Thyroid gland (tissue), 4 donors: ENCODE results near the gene PNKP. TPM values are rescaled to one million over a fixed set of nuclear protein-coding genes. Genes with fewer than 3 reads are reported as not detected.

Source experiments
- DNase-seq, 2 donors: peaks; one replicate each; pipeline ENCODE4 v3.0.0-alpha.2; 2019
- H3K27ac ChIP-seq, 3 donors: fragments of 200-600 bp; sonication (generic); 1 replicate in 2 of 3; 2 replicates in 1 of 3; pipeline ENCODE4 v1.5.1; 2016 to 2019; ENCODE audit warnings: mild to moderate bottlenecking in 1 of 3, moderate library complexity in 1 of 3
- H3K27me3 ChIP-seq: fragments of 200-600 bp; sonication (generic); one replicate; pipeline ENCODE4 v1.5.1; 2019
- H3K36me3 ChIP-seq, 2 donors: fragments of 200-600 bp; sonication (generic); one replicate each; pipeline ENCODE4 v1.5.1; 2016 to 2019
- H3K4me1 ChIP-seq, 2 donors: fragments of 200-600 bp; sonication (generic); one replicate each; pipeline ENCODE4 v1.5.1; 2017 to 2019
- H3K4me3 ChIP-seq, 3 donors: fragments of 200-600 bp; sonication (generic); replicated peaks in 1 of 3; 1 replicate in 2 of 3; 2 replicates in 1 of 3; pipeline ENCODE4 v1.5.1; 2016; ENCODE audit warnings: mild to moderate bottlenecking in 1 of 3
- H3K9me3 ChIP-seq: fragments of 200-600 bp; sonication (generic); one replicate; pipeline ENCODE4 v1.5.1; 2017
- POLR2A ChIP-seq, 2 donors: fragments of 450-650 bp; IDR thresholded peaks; one replicate each; pipeline ENCODE4 v1.6.1; 2017; ENCODE audit warnings: antibody characterized with exemption in 2 of 2, mild to moderate bottlenecking in 2 of 2, moderate library complexity in 1 of 2
- WGBS, 2 donors: methylation state at CpG; one replicate each; pipeline ENCODE4 v1.1.5; 2017; 5-methylcytosine and 5-hydroxymethylcytosine counted together
- intact Hi-C: fragments of 100-400 bp; cut with DNase I; formaldehyde crosslinking; loops from one replicate; pipeline ENCODE4 v1.15.1; 2023
- total RNA-seq, 4 donors: library from RNA; depleted of rRNA; stranded (reverse); fragments of >200 nt; gene quantifications; one replicate each; pipeline ENCODE4 v1.2.3, GENCODE V29; 2016
- TF ChIP-seq, protein P1 (sequence below), 6 experiments: fragments of 200-600 bp in 3 of 6; fragments of 450-650 bp in 3 of 6; sonication (generic) in 3 of 6; IDR thresholded peaks; one replicate each; pipeline ENCODE4 v1.5.1; 2016 to 2019; ENCODE audit warnings: antibody characterized with exemption in 6 of 6, mild to moderate bottlenecking in 2 of 6, inconsistent platforms in 1 of 6, moderate library complexity in 1 of 6

The PNKP gene
- total RNA-seq, 4 donors from 2014 or later = 54.6 to 124 (median 84.3) TPM

DNA sequence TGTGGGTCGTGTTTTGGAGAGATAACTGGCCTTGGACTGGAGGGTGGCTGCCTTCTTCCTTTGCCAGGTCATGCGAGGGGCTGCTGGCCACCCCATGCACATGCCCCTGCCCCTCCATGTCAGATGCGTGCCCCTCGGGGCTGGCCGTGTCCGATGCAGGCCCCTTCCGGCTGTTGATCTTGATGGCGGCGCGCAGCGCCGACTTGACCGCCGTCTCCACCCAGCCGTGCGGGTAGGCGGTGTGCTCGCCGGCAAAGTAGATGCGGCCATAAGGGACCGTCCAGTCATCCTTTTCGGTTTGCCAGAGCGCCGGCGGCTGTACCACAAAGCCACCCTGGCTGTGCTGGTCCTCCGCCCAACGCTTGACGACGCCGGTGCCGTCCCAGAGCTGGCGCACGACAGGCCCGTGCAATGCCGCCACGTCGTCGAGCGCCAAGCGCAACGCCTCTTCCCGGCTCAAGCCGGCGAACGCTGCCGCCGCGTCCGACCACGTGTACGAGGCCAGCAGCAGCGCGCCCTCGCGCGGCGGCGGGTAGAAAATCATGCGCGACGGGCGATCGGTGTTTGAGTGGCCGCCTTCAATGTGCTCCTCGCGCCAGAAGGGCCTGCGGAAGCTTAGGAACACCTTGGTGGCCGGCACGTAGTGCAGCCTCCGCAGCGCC is 22.4 kb upstream of the PNKP start:
- 58 to 70% methylated on average over 19 to 22 of the region's 71 CpGs for WGBS, 2 donors
- H3K9me3 ChIP-seq = no peaks in the 10 kb centered on the region
- H3K27me3 ChIP-seq = no peaks in the 10 kb centered on the region
- no peak for TF ChIP-seq POLR2A (IDR thresholded peaks at IDR 0.05)
- TF ChIP-seq, protein P1, sequence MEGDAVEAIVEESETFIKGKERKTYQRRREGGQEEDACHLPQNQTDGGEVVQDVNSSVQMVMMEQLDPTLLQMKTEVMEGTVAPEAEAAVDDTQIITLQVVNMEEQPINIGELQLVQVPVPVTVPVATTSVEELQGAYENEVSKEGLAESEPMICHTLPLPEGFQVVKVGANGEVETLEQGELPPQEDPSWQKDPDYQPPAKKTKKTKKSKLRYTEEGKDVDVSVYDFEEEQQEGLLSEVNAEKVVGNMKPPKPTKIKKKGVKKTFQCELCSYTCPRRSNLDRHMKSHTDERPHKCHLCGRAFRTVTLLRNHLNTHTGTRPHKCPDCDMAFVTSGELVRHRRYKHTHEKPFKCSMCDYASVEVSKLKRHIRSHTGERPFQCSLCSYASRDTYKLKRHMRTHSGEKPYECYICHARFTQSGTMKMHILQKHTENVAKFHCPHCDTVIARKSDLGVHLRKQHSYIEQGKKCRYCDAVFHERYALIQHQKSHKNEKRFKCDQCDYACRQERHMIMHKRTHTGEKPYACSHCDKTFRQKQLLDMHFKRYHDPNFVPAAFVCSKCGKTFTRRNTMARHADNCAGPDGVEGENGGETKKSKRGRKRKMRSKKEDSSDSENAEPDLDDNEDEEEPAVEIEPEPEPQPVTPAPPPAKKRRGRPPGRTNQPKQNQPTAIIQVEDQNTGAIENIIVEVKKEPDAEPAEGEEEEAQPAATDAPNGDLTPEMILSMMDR (IDR thresholded peaks at IDR 0.05) = peak; percentile 47 to 81 (median 69)
- peaks cover 5 to 12% of the 10 kb centered on the region in 2 donors for H3K4me1 ChIP-seq
- intact Hi-C loops = no loop called here
- H3K36me3 ChIP-seq = peaks cover 6 to 13% of the 10 kb centered on the region in 2 donors
- DNase-seq = peak; percentile 75 to 76
- H3K4me3 ChIP-seq = peak overlapping the region in 1 of 3 donors; percentile 11
- H3K27ac ChIP-seq = no peak overlapping the region

DNA sequence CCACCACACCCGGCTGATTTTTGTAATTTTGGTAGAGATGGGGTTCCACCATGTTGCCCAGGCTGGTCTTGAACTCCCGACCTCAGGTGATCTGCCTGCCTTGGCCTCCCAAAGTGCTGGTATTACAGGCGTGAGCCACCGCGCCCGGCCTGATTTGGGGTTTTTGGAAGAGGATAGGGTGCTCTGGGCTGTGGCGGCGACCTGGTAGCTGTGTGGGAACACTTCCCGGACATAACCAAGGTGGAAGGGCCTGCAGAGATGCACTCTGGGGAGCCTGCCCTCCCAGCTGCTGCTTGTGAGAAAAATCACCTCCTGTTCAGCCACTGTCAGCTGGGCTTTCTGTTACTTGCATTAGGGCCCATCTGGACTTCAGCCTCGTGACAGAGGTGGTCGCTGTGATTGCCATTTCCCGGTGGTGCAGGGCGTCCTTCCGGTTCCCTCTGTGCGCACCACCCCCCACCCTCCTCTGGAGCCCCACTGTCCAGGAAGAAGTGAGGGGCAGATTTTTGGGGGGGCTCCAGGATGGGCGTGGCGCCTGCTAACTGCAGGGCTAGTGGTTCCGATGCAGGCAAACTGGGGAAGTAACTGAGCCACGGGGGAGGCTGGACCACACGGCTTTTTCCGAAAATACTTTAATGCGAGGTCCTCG is 21.8 kb upstream of the PNKP start:
- DNase-seq = no peak
- intact Hi-C loops = no loop called here
- WGBS, 2 donors = 93 to 96% methylated on average over 17 to 23 of the region's 23 CpGs
- Histone ChIP-seq H3K27me3 (no peaks in the 10 kb centered on the region), H3K4me1 (peaks cover 5 to 12% of the 10 kb centered on the region in 2 donors), H3K36me3 (peaks cover 13 to 20% of the 10 kb centered on the region in 2 donors), H3K9me3 (no peaks in the 10 kb centered on the region), H3K4me3 (no peak overlapping the region), H3K27ac (no peak overlapping the region)
- no peak for TF ChIP-seq POLR2A (IDR thresholded peaks at IDR 0.05)
- TF ChIP-seq, protein P1 (IDR thresholded peaks at IDR 0.05) = no peak

DNA sequence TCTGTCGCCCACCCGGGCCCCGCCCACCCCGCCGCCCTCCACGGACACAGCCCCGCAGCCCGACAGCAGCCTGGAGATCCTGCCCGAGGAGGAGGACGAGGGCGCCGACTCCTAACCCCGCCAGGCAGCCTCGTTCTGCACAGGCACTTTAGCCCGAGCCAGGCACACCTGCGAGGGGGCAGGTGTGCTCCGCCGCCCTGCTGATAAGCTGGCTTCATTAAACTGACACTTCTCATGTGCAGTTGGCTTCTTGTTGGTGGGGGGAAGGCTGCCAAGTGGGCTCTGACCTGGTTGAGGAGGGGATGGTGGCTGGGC is 21.1 kb upstream of the PNKP start:
- WGBS, 2 donors = 80 to 91% methylated on average over 15 of the region's 18 CpGs
- TF ChIP-seq, protein P1 (IDR thresholded peaks at IDR 0.05) = no peak
- no peak for TF ChIP-seq POLR2A (IDR thresholded peaks at IDR 0.05)
- no peak for DNase-seq
- Histone ChIP-seq H3K36me3 (peaks cover 20 to 26% of the 10 kb centered on the region in 2 donors), H3K27ac (no peak overlapping the region), H3K4me3 (no peak overlapping the region), H3K4me1 (peaks cover 5 to 12% of the 10 kb centered on the region in 2 donors), H3K9me3 (no peaks in the 10 kb centered on the region), H3K27me3 (no peaks in the 10 kb centered on the region)
- intact Hi-C loops = no loop called here

DNA sequence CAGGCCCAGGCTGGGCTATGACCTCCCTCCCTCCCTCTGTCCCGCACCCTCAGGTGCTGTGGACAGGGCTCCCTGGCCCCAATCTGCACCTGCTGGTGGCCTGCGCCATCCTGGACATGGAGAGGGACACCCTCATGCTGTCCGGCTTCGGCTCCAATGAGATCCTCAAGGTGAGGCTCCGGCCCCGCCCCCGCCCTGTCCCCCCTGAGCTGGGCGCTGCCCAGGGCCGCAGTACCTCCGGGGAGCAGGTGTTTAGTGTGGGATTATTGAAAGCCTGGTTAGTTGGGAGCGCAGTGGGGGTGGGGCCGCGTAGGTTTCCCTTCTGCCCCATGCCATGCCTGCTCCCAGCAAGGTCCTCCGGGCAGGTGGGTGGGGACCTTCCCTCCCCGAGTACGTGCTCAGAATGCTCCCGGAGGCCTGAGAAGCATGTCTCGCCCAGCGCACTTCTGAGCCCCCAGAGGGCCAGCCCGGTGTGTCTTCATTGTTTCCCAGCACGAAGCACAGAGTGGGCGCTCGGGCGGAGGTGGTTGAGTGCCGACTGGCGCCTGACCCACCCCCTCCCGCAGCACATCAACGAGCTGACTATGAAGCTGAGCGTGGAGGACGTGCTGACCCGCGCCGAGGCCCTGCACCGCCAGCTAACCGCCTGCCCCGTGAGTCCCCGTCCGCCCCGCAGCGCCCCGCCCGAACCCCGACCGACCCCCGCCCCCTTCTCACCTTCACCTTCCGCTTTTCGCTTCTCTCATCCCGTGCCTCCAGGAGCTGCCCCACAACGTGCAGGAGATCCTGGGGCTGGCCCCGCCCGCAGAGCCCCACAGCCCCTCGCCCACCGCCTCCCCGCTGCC is 20.5 kb upstream of the PNKP start:
- intact Hi-C loops = no loop called here
- Histone ChIP-seq H3K4me3 (no peak overlapping the region), H3K9me3 (no peaks in the 10 kb centered on the region), H3K27ac (no peak overlapping the region), H3K4me1 (peaks cover 5 to 12% of the 10 kb centered on the region in 2 donors), H3K27me3 (no peaks in the 10 kb centered on the region), H3K36me3 (peaks cover 25 to 32% of the 10 kb centered on the region in 2 donors)
- WGBS, 2 donors = 83 to 84% methylated on average over 20 to 41 of the region's 54 CpGs
- TF ChIP-seq, protein P1 (IDR thresholded peaks at IDR 0.05) = no peak
- no peak for TF ChIP-seq POLR2A (IDR thresholded peaks at IDR 0.05)
- DNase-seq = no peak
